GM04503 (cell line): ENCODE data around the gene ERC1.
"Not testable (repeated sequence)": the region's sequence is repeated elsewhere in the genome, so short reads cannot be mapped to it uniquely, and the experiment has no call there.

Source experiments
- DNase-seq: peaks from one replicate; pipeline ENCODE4 v3.0.0-alpha.2; 2012; ENCODE audit warnings: low read depth

ERC1 gene

DNA sequence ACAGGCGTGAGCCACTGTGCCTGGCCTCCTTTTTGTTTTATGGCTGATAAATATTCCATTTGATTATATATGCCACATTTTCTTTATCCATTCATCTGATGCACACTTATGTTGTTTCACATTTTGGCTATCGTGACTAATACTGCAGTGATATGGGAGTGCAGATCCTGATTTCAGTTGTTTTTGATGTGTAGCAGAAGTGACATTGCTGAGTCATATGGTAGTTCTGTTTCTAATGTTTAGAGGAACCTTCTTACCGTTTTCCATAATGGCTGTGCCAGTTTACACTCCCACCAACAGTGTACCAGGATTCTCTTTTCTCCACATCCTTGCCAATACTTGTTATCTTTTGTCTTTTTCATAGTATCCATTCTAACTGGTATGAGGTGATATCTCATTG, 235.9 kb downstream of the ERC1 start:
- DNase-seq = no peak

DNA sequence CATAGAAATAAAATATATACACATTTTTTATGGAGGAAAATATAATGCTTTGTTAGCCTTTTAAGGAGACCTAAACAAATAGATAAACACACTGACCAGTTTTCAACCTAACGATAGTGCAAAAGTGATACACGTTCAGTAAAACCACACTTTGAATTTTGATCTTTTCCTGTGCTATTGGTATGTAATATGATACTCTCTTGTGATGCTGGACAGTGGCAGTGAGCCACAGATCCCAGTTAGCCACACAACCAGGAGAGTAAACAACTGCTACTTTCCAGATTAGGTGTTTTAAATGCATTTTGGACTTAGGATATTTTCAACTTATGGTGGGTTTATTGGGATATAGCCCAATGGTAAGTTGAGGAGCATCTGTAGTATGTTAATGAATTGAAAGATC, 243.1 kb downstream of the ERC1 start:
- no peak for DNase-seq

DNA sequence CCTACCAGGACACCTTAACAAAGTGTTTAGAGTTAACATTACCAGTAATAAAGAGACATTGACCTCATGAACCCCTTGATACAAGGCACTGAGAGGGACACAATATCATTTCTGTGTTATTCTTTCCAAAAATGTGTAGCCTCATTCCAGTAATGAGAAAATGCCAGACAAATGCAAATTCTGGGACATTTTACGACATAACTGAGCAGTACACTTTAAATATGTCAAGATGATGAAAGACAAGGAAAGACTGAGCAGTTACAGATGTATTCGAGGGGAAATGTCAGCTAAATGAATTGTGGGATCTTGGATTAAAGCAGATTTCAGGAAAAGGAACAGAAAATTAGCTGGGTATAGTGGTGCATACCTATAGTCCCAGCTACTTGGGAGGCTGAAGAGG, 255.6 kb downstream of the ERC1 start:
- peak; percentile 10 for DNase-seq

DNA sequence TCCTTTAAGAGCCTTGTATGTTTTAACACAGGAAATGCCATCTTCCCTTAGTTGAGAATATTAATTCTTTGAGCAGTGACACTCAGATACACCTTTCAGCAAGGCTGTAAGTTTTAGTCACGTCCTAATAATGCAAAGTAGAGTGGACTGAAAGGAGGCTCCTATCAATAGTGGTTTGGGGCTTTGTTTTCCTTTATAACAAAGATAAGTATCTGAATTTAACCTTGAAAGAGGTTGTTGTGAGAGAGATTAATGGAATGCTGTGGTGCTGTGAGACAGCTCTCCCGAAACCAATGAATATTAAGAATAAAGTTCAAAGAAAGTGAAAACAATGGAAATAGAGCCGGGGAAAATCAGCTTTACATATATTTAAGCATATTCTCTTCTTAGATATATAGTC, 259.6 kb downstream of the ERC1 start:
- DNase-seq = no peak

DNA sequence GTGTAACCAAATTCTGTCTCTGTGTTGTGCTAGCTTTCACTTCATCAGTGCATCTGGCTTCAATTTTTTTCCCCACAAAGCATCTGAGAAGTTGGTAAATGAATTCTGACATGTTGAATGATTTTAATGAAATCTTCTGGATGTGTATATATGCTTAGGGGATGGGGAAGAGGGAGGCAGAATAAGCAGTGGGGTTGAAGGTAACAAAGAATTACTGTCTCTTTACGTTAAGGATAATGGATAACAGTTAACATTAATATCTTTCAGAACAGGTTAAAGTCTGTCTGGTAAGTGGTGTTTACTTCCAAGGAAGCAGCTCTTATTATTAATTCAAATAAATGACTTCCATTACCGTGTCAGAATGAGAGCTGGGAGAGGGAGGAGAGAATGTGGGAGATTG, 261.7 kb downstream of the ERC1 start:
- DNase-seq = no peak

DNA sequence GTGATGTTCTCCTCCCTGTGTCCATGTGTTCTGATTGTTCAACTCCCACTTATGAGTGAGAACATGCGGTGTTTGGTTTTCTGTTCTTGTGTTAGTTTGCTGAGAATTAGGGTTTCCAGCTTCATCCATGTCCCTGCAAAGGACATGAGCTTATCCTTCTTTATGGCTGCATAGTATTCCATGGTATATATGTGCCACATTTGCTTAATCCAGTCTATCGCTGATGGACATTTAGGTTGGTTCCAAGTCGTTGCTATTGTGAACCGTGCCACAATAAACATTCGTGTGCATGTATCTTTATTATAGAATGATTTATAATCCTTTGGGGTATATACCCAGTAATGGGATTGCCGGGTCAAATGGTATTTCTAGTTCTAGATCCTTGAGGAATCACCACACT, 264.1 kb downstream of the ERC1 start:
- not testable (repeated sequence) for DNase-seq

DNA sequence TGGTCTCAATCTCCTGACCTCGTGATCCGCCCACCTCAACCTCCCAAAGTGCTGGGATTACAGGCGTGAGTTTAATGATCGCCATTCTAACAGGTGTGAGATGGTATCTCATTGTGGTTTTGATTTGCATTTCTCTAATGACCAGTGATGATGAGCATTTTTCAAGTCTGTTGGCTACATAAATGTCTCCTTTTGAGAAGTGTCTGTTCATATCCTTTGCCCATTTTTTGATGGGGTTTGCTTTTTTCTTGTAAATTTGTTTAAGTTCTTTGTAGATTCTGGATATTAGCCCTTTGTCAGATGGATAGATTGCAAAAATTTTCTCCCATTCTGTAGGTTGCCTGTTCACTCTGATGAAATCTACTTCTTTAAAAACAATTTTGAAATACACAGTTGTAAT, 264.8 kb downstream of the ERC1 start:
- not testable (repeated sequence) for DNase-seq

DNA sequence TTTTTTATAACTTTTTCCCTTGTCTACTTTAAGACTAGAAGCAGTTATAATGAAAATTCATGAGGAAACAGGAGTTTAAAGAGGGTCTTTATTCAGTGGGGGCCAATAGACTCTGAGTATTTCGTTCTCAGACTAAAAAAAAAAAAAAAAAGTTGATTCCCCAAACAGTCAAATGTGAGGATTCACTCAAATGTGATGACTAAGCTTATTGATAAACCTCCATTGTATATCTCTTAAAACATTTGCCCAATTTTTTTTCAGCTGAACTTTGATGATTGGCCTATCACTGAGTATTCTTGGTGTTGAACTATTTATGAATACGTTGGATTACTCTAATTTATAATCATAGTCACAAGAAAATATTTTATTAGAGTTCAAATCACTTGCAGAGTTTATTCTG, 265.3 kb downstream of the ERC1 start:
- DNase-seq = no peak

DNA sequence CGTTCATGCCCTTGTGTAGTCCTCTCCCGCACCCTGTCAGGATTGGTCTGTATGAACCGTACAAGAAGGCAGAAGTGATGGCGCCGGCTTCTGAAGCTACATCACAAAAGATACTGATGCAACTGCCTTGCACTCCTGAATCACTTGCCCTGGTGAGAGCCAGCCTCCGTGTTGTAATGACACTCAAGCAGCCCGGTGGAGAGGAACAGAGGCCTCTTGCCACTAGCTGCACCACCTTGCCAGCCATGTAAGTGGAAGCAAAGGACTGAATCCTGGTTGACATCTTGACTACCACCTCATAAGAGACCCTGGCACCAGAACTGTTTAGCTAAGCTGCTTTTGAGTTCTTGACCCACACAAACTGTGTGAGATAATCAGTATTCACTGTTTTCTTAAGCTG, 266.0 kb downstream of the ERC1 start:
- DNase-seq = no peak

DNA sequence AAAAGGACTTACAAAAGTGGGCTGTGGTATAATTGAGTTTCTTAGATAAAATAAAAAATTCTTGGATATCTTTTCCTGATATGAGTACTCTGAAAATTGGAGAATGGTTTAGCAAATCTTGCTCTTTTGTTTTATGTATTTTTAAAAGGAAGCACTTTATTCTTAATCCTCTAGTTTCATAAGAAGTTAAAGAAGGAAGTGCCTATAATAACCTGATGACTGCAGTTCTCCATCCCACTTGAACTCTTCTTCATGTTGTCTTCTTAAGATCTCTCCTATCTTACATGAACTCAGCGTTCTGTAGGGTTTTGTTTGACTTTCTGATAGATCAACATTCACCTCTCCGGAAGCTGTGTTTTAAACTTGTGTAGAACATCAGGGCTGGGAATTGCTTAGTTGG, 271.0 kb downstream of the ERC1 start:
- DNase-seq = no peak

DNA sequence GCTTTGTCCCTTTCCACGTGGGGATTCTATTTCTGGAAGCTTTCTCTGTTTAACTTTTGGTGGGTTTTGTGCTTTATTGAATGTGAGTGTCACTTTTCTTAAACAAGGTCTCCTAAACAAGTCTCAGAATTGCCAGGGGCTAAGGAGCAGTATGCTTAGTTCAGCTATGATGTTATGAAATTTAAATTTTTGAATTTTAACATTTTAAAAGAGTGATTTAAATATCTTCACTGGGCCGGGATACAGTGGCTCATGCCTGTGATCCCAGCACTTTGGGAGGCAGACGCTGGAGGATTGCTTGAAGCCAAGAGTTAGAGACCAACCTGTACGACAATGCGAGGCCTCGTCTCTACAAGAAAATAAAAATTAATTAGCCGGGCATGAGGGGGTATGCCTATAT, 276.2 kb downstream of the ERC1 start:
- DNase-seq = no peak

DNA sequence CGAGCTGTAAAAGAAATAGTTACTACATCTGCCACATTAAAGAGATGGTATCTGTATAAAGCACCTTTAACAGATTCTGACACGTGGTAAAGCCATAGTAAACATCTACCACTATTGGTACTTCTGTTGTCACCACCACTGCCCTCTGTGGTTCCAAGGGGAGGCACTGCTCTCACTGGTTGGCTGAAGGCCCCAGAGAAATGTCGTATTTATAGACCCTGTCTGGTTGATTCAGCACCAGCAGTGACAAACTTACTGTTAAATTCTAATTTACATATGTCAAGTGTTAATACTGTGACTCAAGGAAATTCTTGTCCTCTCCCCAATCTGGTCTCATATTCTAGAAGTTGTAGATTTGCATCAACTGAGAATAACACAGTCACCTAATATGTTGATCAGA, 281.1 kb downstream of the ERC1 start:
- no peak for DNase-seq

DNA sequence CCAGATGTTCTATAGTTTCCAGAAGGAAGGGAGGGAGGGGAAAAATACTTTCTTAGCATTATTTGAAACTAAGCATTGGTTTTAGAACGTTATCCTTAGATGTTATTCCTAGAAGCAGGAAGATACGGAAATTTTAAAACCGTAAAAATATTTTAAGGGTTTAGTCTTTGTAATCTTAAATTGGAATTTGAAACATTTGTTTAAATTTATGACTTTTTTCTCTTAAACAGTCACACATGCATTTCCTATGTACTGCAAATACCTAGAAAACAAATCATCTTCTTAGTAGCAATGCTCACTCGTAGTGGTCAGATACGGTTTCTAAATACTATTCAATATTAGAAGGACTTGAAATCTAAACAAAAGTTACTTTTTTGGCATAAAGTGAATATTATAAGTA, 282.0 kb downstream of the ERC1 start:
- no peak for DNase-seq

DNA sequence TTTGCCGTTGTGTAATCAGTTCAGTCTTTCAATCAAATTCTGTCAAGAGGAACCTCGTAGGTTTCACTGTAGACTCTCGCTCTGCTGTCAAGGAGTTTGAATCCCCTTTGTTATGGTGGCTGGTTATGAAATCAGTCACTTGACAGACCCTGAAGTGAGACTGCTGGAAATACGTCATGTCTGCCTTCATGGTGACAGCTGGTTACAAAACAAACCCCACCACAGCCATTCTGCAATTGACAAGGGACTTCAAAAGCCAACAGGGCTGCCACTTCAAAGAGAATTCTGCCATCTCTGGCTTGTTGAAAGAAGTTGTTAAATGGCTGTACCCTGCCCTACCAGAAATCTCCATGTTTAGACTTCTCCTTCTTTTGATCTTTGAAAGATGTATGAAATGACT, 286.9 kb downstream of the ERC1 start:
- DNase-seq = no peak

DNA sequence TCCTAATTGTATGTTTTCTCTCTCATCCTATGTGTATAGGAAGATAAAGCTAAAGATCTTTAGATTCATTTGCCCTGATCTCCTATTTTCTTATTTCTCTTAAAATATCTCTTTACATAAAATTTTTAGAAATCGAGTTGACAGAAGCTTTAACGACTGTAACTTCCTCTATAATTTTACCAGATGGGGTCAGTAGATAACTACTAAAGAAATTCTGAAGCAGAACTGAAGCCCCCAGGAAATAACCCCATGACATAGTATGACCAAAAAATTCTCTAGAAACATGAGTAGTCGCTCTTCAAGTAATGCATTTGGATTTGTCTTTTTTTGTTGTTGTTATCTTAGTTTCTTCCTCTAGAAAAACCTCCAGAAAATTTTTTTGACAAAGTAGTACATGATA, 288.0 kb downstream of the ERC1 start:
- no peak for DNase-seq

DNA sequence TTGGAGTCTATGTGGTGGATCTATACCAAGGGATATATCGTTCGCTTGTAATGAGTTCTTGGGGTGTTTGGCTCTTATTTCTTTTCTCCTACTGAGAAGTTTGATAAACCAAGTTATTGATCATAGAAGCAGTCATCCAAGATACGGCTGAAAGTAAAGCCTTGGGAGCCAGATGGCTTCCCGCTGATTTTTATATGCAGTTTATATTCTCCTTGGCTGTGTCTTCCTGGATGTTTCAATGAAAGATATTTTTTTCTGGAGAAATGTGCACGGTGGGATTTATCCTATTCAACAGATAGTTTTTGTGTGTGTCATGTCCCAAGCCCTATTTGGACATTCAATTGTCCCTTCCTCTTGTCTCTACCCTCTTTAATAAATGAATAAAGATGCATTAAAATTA, 289.0 kb downstream of the ERC1 start:
- no peak for DNase-seq

DNA sequence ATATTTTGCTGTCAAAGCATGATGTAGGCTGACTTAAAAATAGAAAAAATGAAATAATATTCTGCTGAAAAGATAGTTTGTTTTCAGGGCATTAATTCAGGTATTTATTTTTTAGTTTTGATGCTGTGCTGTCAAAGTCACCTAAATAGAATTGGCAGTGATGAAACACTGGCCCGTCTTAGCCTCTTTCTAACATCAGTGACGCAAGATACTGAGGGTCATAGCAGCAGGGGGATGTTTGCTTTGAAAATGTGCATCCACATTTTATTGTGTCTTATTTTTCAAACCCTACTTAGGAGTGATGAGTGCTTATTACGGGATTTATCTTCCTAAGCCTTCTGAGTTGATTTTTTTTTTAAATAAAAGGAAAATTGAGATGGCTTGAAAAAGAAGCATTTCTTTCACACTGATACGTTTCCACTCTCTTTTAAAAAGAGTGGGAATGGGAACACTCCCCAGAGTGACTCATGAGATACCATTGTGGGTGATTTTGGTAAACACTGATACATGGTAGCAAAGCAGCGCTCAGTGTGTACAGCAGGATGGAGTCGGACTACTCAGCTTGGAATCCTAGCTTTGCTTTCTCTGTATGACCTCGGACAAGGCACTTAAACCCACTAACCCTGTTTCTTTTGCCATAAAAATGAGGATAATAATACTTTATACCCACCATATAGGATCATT, 290.8 kb downstream of the ERC1 start:
- DNase-seq = peak; percentile 67

DNA sequence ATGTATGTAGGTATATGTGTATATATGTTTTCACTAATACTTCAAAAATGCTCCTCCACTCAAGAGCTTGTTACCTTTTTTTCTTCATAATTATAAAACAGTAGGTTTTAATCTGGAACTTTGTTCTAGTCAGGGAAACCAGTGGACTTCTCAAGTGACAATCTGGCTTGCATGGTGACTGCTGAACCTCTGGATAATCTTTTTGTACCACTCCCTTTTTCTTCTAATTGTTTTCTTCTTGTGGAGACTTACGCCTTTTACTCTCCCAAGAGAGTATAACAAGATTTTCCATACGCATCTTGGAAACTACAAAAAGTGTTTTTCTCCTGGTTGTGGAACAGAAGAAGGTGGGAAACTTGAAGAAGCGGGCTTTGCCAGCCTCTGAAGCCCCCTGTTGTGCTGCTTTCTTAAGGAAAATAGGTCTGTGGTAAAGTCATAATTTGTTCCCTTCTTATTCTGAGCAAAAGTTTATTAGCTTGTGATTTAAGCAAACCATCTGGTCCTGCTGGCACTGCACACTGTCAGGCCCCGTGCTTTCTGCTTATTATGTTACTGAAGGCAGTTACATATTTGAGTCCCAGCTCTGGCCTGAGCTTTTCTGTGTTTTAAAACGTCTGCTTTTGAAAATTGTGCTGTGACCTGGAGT, 291.8 kb downstream of the ERC1 start:
- DNase-seq = peak; percentile 27

DNA sequence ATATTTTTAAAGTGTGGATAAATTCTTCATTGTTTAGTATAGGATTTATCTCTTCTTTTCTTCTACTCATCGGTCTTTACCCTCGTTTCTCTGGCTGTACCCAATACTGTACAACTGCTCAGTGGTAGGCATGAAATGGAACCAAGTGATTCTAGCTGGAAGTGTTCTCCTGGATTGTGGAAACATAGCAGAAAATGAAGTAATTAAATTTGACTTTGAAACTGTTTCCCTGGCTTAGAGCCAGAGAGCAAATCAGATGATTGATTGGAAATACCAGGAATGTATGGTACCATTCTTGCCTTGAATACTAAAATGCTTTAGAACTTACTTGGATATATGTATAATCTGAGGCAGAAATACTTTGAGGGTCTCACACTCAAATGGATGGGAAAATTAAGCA, 292.3 kb downstream of the ERC1 start:
- no peak for DNase-seq

DNA sequence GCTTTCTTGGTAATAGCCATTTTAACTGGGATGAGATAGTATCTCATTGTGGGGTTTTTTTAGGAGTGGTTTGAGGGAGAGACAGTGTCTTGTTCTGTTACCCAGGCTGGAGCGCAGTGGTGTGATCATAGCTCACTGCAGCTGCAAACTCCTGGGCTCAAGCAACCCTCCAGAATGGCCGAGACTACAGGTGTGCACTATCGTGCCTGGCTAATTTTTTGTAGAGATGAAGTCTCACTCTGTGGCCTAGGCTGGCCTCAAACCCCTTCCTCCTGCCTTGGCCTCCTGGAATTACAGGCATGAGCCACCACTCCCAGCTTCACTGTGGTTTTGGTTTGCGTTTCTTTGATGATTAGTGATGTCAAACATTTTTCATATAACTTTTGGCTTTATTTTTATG, 293.6 kb downstream of the ERC1 start:
- no peak for DNase-seq

DNA sequence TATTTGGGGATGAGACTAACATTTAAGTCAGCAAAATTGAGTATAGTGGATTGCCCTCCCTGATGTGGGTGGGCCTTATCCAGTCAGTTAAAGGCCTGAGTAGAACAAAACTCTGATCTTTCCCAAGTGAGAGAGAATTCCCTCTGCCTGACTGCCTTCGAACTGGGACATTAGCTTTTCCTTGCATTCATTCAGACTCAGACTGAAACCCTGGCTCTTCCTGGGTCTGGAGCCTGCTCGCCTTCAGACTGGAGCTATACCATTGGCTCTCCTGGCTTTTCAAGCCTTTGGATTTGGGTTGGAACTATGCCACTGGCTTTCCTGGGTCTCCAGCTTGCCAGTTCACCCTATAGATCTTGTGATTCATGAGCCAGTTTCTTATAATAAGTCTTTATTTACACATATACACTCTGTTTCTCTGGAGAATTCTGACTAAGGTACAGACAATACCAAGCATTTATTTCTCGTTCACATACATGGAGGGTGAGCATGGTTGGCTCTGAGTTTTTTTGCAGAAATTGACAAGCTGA, 296.5 kb downstream of the ERC1 start:
- no peak for DNase-seq

DNA sequence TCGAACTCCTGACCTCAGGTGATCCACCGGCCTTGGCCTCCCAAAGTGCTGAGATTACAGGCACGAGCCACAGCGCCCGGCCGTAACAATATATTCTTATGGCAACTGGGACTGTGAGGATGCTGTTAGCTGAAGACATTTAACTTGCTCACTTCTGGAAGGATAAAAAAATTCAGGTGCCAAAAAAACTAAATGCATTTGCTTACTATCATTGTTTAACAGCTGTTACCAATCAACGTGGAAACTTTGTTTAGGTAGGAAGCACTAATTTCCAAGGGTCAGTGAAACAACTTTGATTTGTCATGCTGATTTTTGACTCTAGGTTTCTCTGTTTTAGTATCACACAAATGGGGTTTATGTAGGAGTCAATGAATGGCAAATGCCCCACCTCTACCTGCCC, 297.3 kb downstream of the ERC1 start:
- no peak for DNase-seq

DNA sequence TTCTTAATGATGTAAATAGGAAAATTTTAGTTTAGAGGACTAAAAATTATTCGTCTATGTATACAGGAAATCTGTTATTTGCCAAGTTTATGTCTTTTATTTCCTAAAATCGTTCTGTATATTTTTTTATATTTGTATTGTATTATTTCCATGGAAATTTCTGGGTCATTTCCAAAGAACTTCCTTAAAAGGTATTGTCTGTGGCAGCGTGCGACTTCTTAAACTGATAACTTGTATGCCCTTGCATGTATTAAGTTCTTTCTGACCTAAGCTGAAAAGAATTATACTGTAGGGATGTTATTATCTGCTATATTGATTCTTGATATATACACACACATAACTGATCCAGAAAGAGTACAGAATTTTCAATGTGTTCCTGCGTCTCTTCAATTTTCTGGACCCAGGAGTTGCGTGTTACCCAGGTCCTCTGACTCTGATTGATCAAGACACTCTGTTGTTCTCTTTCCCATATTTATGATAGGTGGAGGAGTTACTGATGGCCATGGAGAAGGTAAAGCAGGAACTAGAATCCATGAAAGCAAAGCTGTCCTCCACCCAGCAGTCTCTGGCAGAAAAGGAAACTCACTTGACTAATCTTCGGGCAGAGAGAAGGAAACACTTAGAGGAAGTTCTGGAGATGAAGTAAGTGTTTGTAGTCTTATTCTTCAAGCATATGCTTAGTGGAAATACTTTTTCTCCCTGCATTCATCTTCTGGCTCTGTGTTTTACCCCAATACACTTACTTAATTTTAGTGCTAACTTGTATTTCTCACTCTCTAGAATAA, 298.5 kb downstream of the ERC1 start:
- DNase-seq = no peak
